Astrocyte of the spinal cord (primary cell): Measurements from ENCODE around the gene DCLK1.

Experiments
- DNase-seq: peaks from one replicate; pipeline ENCODE4 v3.0.0; 2011; ENCODE audit warnings: low read depth, low spot score
- H3K4me3 ChIP-seq: 2 replicates; pipeline ENCODE4 v1.5.1; 2011; ENCODE audit warnings: low read depth, mild to moderate bottlenecking, low read length, moderate library complexity
- in situ Hi-C: cut with HindIII; loops from 2 replicates; pipeline ENCODE4 v1.10.0; 2017; ENCODE audit warnings: low sequenced_read_pairs
- TF ChIP-seq, protein P1 (sequence below): IDR thresholded peaks from 2 replicates; pipeline ENCODE4 v1.5.1; 2012; ENCODE audit warnings: low read depth, mild to moderate bottlenecking, low read length, inconsistent platforms

Gene DCLK1

DNA sequence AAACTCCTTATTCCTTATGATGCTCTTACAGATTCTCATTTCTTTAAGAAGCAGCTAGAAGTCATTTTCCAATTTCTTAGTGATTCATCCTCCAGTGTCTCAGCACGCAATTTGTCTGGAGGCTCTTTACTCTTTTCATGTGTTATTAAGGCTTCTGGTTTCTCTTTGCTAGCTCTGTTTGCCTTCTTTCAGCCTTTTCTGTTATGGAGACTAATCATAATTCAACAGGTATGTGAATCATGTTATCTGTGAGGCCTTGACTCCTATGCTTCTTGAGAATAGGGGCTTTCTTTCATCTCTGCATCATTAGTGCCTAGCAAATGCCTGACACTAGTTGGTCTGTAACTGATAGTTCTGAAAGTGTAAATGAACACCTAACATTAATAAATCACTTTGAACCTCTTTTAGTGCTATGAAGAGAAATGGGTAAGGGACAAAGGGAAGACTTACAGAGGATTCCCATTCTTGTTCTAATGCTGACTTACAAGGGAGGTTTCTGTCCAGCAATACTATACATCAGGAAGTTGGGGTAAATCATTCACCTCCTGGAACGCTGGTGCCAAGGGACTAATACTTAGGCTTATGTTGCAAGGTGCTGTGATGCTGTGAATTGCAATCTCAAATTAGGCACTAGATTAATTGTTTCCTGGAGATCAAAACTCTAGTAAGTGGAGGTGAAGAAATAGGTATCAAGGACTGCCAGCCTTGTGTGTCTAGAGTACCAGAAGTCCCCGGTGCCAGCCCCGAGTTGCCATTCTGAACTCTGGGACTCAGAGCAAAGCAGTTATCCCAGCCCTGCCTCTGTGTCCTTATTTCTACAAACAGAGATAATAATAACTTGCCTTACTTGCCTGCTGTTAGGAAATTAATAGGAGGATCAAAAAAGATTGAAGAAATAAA lies 265.6 kb downstream of the DCLK1 start:
- no peak for DNase-seq
- H3K4me3 ChIP-seq = no peak overlapping the region
- TF ChIP-seq, protein P1, sequence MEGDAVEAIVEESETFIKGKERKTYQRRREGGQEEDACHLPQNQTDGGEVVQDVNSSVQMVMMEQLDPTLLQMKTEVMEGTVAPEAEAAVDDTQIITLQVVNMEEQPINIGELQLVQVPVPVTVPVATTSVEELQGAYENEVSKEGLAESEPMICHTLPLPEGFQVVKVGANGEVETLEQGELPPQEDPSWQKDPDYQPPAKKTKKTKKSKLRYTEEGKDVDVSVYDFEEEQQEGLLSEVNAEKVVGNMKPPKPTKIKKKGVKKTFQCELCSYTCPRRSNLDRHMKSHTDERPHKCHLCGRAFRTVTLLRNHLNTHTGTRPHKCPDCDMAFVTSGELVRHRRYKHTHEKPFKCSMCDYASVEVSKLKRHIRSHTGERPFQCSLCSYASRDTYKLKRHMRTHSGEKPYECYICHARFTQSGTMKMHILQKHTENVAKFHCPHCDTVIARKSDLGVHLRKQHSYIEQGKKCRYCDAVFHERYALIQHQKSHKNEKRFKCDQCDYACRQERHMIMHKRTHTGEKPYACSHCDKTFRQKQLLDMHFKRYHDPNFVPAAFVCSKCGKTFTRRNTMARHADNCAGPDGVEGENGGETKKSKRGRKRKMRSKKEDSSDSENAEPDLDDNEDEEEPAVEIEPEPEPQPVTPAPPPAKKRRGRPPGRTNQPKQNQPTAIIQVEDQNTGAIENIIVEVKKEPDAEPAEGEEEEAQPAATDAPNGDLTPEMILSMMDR = no peak
- in situ Hi-C loops = no loop called here

DNA sequence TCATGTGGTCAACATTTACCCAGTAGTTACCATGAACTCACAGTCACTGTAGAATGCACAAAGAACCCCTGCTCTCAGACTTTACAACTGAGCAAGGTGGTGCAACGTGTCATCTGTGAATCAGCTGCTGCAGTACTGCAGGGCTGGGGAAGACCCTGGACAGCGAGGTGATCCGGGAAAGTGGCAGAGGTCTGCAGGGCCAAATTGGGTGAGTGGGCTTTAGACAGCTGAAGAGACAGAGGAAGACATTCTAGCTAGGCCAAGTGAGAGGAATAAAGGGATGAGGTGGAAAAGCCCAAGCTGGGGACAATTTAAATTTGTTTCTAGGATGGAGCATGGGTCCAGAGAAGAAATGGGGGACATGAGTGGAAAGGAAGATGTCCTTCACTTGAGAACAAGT lies 270.5 kb downstream of the DCLK1 start:
- DNase-seq = no peak
- in situ Hi-C loops = no loop called here
- TF ChIP-seq, protein P1 = no peak
- no peak overlapping the region for H3K4me3 ChIP-seq

DNA sequence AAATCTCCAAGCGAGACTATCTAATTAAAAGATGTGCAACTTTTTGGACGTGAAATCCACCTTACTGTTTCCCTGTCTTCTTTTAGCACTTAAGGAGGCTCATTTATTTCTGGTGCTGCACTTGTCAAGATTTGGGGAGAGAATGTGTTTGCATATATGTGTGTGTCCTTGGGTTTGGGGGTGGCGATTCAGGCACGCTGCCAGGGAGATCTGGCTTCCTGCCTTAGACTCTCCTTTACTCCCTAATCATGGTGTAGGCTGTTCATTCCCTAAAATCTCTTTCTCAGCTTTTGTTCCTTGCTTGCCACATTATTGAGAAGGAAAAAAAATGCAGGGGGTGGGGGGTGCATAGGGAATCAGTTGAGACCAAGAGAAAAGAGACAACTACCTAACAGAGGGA lies 271.2 kb downstream of the DCLK1 start:
- TF ChIP-seq, protein P1 = no peak
- in situ Hi-C loops = no loop called here

DNA sequence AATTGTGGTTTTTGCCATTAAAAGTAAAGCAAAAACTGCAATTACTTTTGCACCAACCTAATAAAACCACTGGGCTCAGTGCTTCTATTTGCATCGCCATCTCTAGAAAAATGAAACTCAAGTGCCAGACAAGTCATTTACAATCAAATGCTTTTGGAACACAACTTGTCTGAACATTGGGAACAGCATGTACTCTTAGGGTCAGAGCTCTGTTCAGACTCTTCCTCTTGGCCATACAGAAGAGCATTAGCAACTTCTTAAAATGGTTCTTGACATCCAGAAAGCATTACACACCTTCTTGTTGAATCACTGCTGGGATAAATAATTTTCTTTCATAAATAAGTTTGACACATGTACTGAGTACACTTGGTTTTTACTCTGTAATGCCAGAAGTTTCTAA lies 272.5 kb downstream of the DCLK1 start:
- TF ChIP-seq, protein P1 = no peak
- no peak for DNase-seq
- in situ Hi-C loops = no loop called here
- H3K4me3 ChIP-seq = no peak overlapping the region

More for the DNA sequence above, 271.2 kb downstream of the DCLK1 start:
- no peak overlapping the region for H3K4me3 ChIP-seq
- no peak for DNase-seq

DNA sequence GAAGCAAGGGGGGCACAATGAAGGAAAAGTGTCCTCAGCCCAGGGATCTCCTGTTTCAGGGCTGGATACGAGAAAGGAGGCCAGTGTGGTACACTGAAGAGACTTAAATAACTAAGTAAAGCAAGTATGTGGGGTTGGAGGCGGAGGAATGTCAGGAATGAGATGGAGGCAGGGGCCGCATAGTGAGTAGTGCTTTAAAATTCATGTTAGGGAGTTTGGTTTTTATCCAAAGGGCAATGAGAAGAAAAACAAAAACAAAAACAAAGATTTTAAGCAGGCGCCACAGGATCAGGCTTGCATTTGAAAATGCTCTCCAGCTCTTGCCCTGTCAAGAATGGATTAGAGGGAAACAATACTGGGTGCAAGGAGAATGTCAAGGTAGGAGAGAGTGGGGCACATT lies 273.4 kb downstream of the DCLK1 start:
- in situ Hi-C loops = no loop called here
- no peak overlapping the region for H3K4me3 ChIP-seq
- DNase-seq = peak; percentile 40
- TF ChIP-seq, protein P1 = no peak

DNA sequence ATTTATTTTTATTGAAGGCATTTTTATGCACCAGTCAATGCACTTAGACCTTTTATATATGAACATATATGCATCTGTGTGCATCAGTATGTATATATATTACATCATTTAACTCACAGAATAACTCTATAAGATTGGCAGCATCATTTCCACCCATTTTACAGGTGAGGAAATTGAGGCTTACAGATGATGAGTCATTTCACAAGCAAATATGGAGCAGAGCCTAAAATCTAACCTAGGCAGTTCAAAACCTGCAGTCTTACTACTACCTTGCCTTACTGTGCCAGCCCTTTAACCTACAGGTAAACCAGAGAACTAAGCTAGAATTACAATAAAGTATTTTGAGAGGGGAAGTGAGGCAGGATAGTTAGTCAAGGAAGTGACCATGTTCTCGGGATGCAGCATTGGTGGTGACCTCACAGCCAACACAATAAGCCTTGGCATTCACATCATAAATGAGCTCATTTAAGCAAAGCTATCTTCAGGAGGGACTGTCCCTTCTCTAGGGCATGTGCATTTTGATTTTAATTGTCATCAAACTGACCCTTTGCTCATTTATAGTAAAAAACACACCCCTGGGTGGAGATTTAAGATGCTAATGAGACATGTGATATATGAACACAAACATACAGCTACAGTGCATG lies 274.3 kb downstream of the DCLK1 start:
- in situ Hi-C loops = no loop called here
- TF ChIP-seq, protein P1 = no peak

More for the DNA sequence above, 274.3 kb downstream of the DCLK1 start:
- no peak overlapping the region for H3K4me3 ChIP-seq
- no peak for DNase-seq
